NB4 (cell line): Measurements from ENCODE around the gene SV2B.

ENCODE experiments used
- DNase-seq: peaks from one replicate; pipeline ENCODE4 v3.0.0; 2010; ENCODE audit warnings: low read depth
- H3K4me3 ChIP-seq: one replicate; pipeline ENCODE4 v1.5.1; 2011; ENCODE audit warnings: mild to moderate bottlenecking, low read depth, low read length, moderate library complexity
- MYC ChIP-seq: IDR thresholded peaks from 2 replicates; pipeline ENCODE4 v1.6.1; 2011; ENCODE audit warnings: low read depth, low read length
- POLR2A ChIP-seq: IDR thresholded peaks from 2 replicates; pipeline ENCODE4 v1.6.1; 2011; ENCODE audit warnings: mild to moderate bottlenecking; ENCODE audit not compliant: insufficient read length; ENCODE audit errors: extremely low read depth
- TF ChIP-seq, protein P1 (sequence below): IDR thresholded peaks from 2 replicates; pipeline ENCODE4 v1.6.1; 2011; ENCODE audit warnings: low read depth, low read length
- TF ChIP-seq, protein P2 (sequence below): IDR thresholded peaks from one replicate; pipeline ENCODE4 v1.5.1; 2012; ENCODE audit warnings: low read depth, low read length

Gene SV2B

DNA sequence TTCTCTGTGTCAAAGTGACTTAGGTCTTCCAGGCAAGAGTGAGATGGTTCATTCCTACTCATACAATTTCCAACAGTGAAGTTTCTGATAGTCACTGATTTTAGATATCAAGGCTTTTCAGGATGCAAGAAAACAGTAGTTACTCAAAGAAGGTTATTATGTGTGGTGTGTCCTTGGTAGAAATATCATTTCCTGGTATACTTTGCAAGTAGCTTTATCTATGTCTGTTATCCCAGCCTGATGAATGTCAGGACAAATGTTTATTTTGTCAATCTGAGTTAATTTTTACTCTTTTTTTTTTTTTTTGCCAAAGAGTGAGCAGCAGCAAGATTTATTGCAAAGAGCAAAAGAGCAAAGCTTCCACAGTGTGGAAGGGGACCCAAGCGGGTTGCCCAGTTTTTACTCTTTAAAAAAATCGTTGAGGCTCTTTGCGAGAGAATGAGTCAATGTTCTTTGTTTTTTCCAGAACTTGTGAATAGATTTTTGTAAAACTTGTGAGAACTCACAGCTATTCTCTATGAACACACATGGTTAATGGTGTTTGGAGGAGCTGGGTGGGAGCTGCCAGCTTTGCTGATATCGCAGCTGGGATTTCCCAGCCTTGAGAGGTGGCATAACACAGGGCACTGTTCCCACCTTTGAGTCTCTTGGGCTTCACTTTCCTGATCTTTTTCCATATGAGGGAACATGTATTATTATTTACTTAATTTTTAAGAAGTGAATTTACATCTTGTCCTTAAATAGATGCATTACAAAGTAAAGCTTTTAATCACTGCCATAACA is 51.9 kb downstream of the SV2B start:
- no peak overlapping the region for H3K4me3 ChIP-seq
- DNase-seq: no peak
- TF ChIP-seq POLR2A (no peak), MYC (no peak)
- TF ChIP-seq, protein P1, sequence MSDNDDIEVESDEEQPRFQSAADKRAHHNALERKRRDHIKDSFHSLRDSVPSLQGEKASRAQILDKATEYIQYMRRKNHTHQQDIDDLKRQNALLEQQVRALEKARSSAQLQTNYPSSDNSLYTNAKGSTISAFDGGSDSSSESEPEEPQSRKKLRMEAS: no peak
- TF ChIP-seq, protein P2, sequence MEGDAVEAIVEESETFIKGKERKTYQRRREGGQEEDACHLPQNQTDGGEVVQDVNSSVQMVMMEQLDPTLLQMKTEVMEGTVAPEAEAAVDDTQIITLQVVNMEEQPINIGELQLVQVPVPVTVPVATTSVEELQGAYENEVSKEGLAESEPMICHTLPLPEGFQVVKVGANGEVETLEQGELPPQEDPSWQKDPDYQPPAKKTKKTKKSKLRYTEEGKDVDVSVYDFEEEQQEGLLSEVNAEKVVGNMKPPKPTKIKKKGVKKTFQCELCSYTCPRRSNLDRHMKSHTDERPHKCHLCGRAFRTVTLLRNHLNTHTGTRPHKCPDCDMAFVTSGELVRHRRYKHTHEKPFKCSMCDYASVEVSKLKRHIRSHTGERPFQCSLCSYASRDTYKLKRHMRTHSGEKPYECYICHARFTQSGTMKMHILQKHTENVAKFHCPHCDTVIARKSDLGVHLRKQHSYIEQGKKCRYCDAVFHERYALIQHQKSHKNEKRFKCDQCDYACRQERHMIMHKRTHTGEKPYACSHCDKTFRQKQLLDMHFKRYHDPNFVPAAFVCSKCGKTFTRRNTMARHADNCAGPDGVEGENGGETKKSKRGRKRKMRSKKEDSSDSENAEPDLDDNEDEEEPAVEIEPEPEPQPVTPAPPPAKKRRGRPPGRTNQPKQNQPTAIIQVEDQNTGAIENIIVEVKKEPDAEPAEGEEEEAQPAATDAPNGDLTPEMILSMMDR: no peak

DNA sequence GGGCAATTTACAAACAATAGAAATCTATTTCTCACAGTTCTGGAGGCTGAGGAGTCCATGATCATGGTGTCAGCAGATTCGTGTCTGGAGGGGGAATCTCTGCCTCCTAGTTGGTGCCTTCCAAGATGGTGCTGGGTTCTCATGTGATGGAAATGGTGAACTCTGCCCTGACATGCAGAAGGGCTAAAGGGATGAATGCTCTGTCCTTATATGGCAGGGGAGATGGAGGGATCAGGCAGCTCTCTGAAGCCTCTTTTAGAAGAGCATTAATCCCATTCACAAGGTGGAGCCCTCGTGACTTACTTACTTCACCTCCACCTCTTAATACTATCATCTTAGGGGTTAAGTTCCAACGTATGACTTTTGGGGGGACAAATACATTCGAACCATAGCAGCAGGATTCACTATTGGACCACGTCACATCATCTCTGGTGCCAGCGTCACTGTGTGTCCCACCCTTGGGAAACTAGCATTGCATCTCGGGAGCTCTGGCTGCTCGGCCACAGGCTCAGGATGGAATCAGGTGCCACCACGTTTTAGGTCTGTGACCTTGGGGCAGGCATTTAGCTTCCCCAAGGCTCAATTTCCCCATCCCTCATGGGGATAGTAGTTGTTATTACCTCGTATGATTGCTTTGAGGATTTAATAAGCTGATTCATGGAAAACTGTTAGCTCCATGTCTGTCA is 53.0 kb downstream of the SV2B start:
- H3K4me3 ChIP-seq: no peak overlapping the region
- DNase-seq: no peak
- TF ChIP-seq, protein P1: no peak
- TF ChIP-seq, protein P2: no peak
- TF ChIP-seq POLR2A: no peak
- no peak for TF ChIP-seq MYC

DNA sequence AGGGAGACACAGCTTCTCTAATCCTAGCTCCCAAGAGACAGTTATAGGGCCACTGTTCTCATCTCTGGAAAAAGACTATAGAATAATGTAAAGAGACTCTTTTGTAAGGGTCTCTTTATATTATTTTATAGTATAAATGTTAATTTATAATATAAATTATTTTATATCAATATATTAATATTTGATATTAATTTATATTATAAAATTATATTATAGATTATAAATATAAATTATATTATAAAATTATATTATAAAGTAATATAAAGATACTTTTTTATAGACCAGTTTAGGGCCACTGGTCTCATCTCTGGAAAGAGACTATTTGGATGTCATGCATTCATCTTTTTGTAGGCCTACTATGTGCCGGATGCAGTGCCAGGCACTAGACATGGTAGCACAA is 53.9 kb downstream of the SV2B start:
- no peak for DNase-seq
- TF ChIP-seq, protein P1: no peak
- TF ChIP-seq MYC (no peak), POLR2A (no peak)
- TF ChIP-seq, protein P2: no peak
- no peak overlapping the region for H3K4me3 ChIP-seq

DNA sequence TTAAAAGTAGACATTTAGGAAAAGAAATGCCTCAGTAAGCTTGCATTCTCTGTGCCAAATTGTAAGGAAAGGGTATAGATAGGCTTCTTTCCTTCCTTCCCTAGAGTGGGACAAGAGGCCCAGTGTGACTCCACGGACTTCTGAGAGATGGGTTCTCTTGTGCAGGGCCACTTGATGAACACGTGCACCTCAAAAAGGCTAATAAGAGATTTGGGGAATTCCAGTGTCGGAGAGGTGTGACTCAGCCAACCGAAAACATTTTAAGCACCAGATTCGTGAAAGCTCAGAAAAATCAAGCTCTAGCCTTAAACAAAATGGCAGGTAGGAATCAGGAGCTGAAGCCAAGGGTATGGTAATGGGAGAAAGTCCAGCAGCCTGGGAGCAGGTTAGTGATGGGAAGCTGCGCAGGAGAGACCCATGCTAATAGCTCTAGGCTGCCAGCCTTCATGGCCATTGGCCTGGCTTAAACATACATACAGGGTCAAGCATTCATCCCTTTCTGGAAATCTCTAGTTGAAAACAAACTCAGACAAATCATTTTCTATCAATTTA is 56.2 kb downstream of the SV2B start:
- DNase-seq: no peak
- TF ChIP-seq MYC: no peak
- TF ChIP-seq, protein P2: no peak
- TF ChIP-seq, protein P1: no peak
- no peak overlapping the region for H3K4me3 ChIP-seq

DNA sequence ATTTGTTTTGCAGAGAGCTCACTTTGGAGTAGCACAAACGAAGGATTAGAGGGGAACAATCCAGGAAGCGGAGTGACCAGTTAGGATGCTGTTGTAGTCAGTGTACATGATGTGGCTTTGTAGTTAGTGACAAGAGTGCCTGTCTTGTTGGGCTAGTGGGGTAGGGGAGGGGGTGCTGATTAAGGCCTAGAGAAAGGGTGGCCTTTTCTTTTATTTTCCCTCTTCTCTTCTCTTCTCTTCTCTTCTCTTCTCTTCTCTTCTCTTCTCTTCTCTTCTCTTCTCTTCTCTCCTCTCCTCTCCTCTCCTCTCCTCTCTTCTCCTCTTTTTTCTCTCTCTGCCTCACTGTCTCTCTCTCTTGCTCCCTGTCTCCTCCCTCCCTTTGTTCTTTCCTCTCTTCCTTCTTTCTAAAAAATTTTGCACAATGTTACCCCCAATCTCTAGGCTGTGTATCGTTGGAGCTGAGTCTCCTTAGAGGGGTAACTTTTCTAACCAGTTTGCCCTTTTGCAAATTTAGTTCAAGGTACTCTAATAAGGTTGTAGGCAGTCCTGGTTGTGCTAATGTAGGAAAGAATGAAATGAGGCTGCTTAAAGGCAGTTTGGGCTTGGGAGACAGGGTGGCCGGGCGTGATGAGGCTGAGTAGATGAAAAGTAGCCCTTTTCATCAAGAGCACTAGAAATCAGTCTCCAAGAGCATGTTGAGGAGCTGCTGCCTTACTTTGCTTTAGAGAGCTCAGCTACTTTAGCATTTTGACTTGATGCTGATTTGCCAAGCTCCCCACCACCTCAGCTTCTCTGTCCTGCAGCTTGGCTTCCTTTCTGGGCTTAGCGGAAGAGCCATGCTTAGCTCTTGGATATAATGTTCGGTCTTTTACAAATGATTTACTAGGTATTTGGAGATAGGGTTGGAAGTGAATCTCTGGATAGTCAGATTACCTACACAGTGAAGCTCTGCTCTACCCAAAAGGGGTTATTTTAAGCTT is 58.6 kb downstream of the SV2B start:
- TF ChIP-seq MYC: no peak
- no peak for TF ChIP-seq POLR2A
- TF ChIP-seq, protein P2: no peak
- TF ChIP-seq, protein P1: no peak
- no peak for DNase-seq
- H3K4me3 ChIP-seq: no peak overlapping the region
